Anterior cingulate cortex (tissue), 58 donors: ENCODE measurements around the gene SMYD1.

Experiments
- DNase-seq, 58 donors: peaks; one replicate each; lab custom pipeline; 2025; lab: John Stamatoyannopoulos, UW

Gene SMYD1

GRCh38 chr2:88085602-88086001, 18.0 kb downstream of the SMYD1 start:
- no peak for DNase-seq

- DNase-seq, result no peak
Observed at GRCh38 chr2:88086401-88086800, 18.8 kb downstream of the SMYD1 start.

GRCh38 chr2:88087073-88087472, 19.4 kb downstream of the SMYD1 start:
- DNase-seq, result no peak

- DNase-seq, result no peak
Observed at GRCh38 chr2:88087763-88088162, 20.1 kb downstream of the SMYD1 start.

- no peak for DNase-seq
Observed at GRCh38 chr2:88088999-88089398, 21.4 kb downstream of the SMYD1 start.

- DNase-seq, result peak in 27 of 58 donors; percentile 4 to 61 (median 26)
Observed at GRCh38 chr2:88090446-88091283, 23.0 kb downstream of the SMYD1 start.

GRCh38 chr2:88091943-88092342, 24.3 kb downstream of the SMYD1 start:
- no peak for DNase-seq

- no peak for DNase-seq
Observed at GRCh38 chr2:88092773-88093172, 25.1 kb downstream of the SMYD1 start.

GRCh38 chr2:88095022-88095421, 27.4 kb downstream of the SMYD1 start:
- DNase-seq, result no peak

GRCh38 chr2:88096708-88097107, 29.1 kb downstream of the SMYD1 start:
- no peak for DNase-seq

- no peak for DNase-seq
Observed at GRCh38 chr2:88097192-88097591, 29.6 kb downstream of the SMYD1 start.

GRCh38 chr2:88097891-88098557, 30.4 kb downstream of the SMYD1 start:
- no peak for DNase-seq

- no peak for DNase-seq
Observed at GRCh38 chr2:88098558-88098900, 30.9 kb downstream of the SMYD1 start.

- no peak for DNase-seq
Observed at GRCh38 chr2:88099798-88100488, 32.3 kb downstream of the SMYD1 start.

GRCh38 chr2:88100489-88100858, 32.8 kb downstream of the SMYD1 start:
- DNase-seq, result peak in 3 of 58 donors; percentile 5 to 31 (median 10)

- no peak for DNase-seq
Observed at GRCh38 chr2:88108796-88109195, 41.2 kb downstream of the SMYD1 start.

GRCh38 chr2:88110830-88111229, 43.2 kb downstream of the SMYD1 start:
- DNase-seq, result no peak

- DNase-seq, result no peak
Observed at GRCh38 chr2:88113069-88113468, 45.4 kb downstream of the SMYD1 start.

- peak in 3 of 58 donors; percentile 2 to 17 (median 12) for DNase-seq
Observed at GRCh38 chr2:88114889-88115288, 47.3 kb downstream of the SMYD1 start.

GRCh38 chr2:88115825-88116518, 48.3 kb downstream of the SMYD1 start:
- DNase-seq, result no peak
